Stimulated activated CD4-positive, alpha-beta T cell treated with anti-CD3 and anti-CD28 coated beads, TNF-alpha, amount 100 ng/mL, for 1 hour (primary cell): Measurements from ENCODE around the gene NUTM2D.
"Not testable (repeated sequence)": the region's sequence is repeated elsewhere in the genome, so short reads cannot be mapped to it uniquely, and the experiment has no call there.

Source experiments
- DNase-seq, 3 donors: peaks; one replicate each; pipeline ENCODE4 v3.0.0-alpha.2; 2020; ENCODE audit warnings: low read depth in 3 of 3, low spot score in 1 of 3

The NUTM2D gene

GRCh38 chr10:87357444-87357843, at the start of gene NUTM2D:
Gene NUTM2D, plus strand, starts transcription at chr10:87357744. Its CDS starts 522 bp downstream, at chr10:87358266.
- not testable (repeated sequence) for DNase-seq

GRCh38 chr10:87308702-87309101, 48.8 kb upstream of the NUTM2D start:
- not testable (repeated sequence) for DNase-seq

- DNase-seq = not testable (repeated sequence)
These were observed 47.9 kb upstream of the NUTM2D start for GRCh38 chr10:87309657-87310056.

GRCh38 chr10:87311521-87311920, 46.0 kb upstream of the NUTM2D start:
- not testable (repeated sequence) for DNase-seq

GRCh38 chr10:87313649-87314359, 43.7 kb upstream of the NUTM2D start:
- DNase-seq = not testable (repeated sequence)

GRCh38 chr10:87314360-87314973, 43.1 kb upstream of the NUTM2D start:
- not testable (repeated sequence) for DNase-seq

GRCh38 chr10:87321505-87321904, 36.0 kb upstream of the NUTM2D start:
- DNase-seq = not testable (repeated sequence)

- not testable (repeated sequence) for DNase-seq
These were observed 33.0 kb upstream of the NUTM2D start for GRCh38 chr10:87324559-87324958.

- DNase-seq = not testable (repeated sequence)
These were observed 29.6 kb upstream of the NUTM2D start for GRCh38 chr10:87327958-87328357.

- not testable (repeated sequence) for DNase-seq
These were observed 28.4 kb upstream of the NUTM2D start for GRCh38 chr10:87329131-87329530.

GRCh38 chr10:87332687-87333086, 24.9 kb upstream of the NUTM2D start:
- not testable (repeated sequence) for DNase-seq

- DNase-seq = not testable (repeated sequence)
These were observed 17.1 kb upstream of the NUTM2D start for GRCh38 chr10:87340411-87340810.

GRCh38 chr10:87341546-87342142, 15.9 kb upstream of the NUTM2D start:
- peak in 1 of 3 donors; percentile 6 for DNase-seq

GRCh38 chr10:87342249-87342710, 15.3 kb upstream of the NUTM2D start:
- peak; percentile 50 to 67 (median 66) for DNase-seq

- DNase-seq = peak; percentile 33 to 78 (median 55)
These were observed 14.8 kb upstream of the NUTM2D start for GRCh38 chr10:87342711-87343258.

GRCh38 chr10:87345743-87346142, 11.8 kb upstream of the NUTM2D start:
- DNase-seq = not testable (repeated sequence)

GRCh38 chr10:87350161-87350560, 7.4 kb upstream of the NUTM2D start:
- not testable (repeated sequence) for DNase-seq

GRCh38 chr10:87352825-87353224, 4.7 kb upstream of the NUTM2D start:
- DNase-seq = not testable (repeated sequence)

GRCh38 chr10:87355110-87355509, 2.4 kb upstream of the NUTM2D start:
- DNase-seq = not testable (repeated sequence)

- DNase-seq = not testable (repeated sequence)
These were observed 615 bp downstream of the NUTM2D start for GRCh38 chr10:87358159-87358558.

- DNase-seq = not testable (repeated sequence)
These were observed 12.1 kb downstream of the NUTM2D start for GRCh38 chr10:87369514-87370112.
